HEK293T (cell line): ENCODE data around the gene LGR6.

Experiments used
- BHLHE40 ChIP-seq: fragments of 450-650 bp; IDR thresholded peaks from 2 replicates; pipeline ENCODE4 v1.6.1; 2016; ENCODE audit warnings: mild to moderate bottlenecking, moderate library complexity, borderline replicate concordance
- FOXK2 ChIP-seq: fragments of 450-650 bp; IDR thresholded peaks from 2 replicates; pipeline ENCODE4 v1.6.1; 2016; ENCODE audit warnings: mild to moderate bottlenecking
- L3MBTL2 ChIP-seq: fragments of 450-650 bp; conservative IDR thresholded peaks from 2 replicates; pipeline ENCODE4 v1.6.1; 2016; ENCODE audit warnings: mild to moderate bottlenecking

GRCh38 chr1:202163281-202164270, 30.0 kb upstream of the LGR6 start:
- TF ChIP-seq BHLHE40 (no peak), FOXK2 (no peak), L3MBTL2 (no peak)
